IPS-18c (cell line): Measurements from ENCODE around the gene JAM2.
"Not testable (repeated sequence)": the region's sequence is repeated elsewhere in the genome, so short reads cannot be mapped to it uniquely, and the experiment has no call there.

Experiments
- H3K4me3 ChIP-seq: 2 replicates; pipeline ENCODE4 v1.7.0; 2013; ENCODE audit warnings: low read depth, mild to moderate bottlenecking, low read length, moderate library complexity; ENCODE audit not compliant: insufficient read depth
- H3K9me3 ChIP-seq: one replicate; pipeline ENCODE4 v1.6.1; 2013; ENCODE audit warnings: mild to moderate bottlenecking, low read length, moderate library complexity; ENCODE audit not compliant: control insufficient read depth, insufficient read depth

JAM2 gene

GRCh38 chr21:25638660-25639550 lies at the start of gene JAM2:
TSS of gene JAM2 (plus strand) at chr21:25639258. CDS start at chr21:25639822, 564 bp downstream.
- Histone ChIP-seq H3K9me3 (no peaks in the 10 kb centered on the region), H3K4me3 (peak within 1 kb of the TSS; percentile 68)

- H3K4me3 ChIP-seq = no peak overlapping the region
- H3K9me3 ChIP-seq = no peaks in the 10 kb centered on the region
Measured at GRCh38 chr21:25589887-25590286, 49.2 kb upstream of the JAM2 start.

- Histone ChIP-seq H3K4me3 (peak within 1 kb of the TSS; percentile 88), H3K9me3 (no peaks in the 10 kb centered on the region)
Measured at GRCh38 chr21:25607151-25608043, 31.7 kb upstream of the JAM2 start, which contains the start of gene MRPL39. TSS of gene MRPL39 (minus strand) at chr21:25607481. CDS start at chr21:25607475, 6 bp downstream.

GRCh38 chr21:25608044-25608737 lies 30.9 kb upstream of the JAM2 start:
- no peaks in the 10 kb centered on the region for H3K9me3 ChIP-seq
- H3K4me3 ChIP-seq = peak overlapping the region; percentile 22; the same call in 1 of the 2 replicates

- Histone ChIP-seq H3K9me3 (no peaks in the 10 kb centered on the region), H3K4me3 (no peak overlapping the region)
Measured at GRCh38 chr21:25614441-25614840, 24.6 kb upstream of the JAM2 start.

GRCh38 chr21:25615880-25616279 lies 23.2 kb upstream of the JAM2 start:
- Histone ChIP-seq H3K4me3 (no peak overlapping the region), H3K9me3 (no peaks in the 10 kb centered on the region)

- H3K9me3 ChIP-seq = no peaks in the 10 kb centered on the region
- H3K4me3 ChIP-seq = no peak overlapping the region
Measured at GRCh38 chr21:25619198-25619597, 19.9 kb upstream of the JAM2 start.

- Histone ChIP-seq H3K4me3 (no peak overlapping the region), H3K9me3 (no peaks in the 10 kb centered on the region)
Measured at GRCh38 chr21:25624511-25624910, 14.5 kb upstream of the JAM2 start.

GRCh38 chr21:25625036-25625435 lies 14.0 kb upstream of the JAM2 start:
- no peaks in the 10 kb centered on the region for H3K9me3 ChIP-seq
- no peak overlapping the region for H3K4me3 ChIP-seq

GRCh38 chr21:25625776-25626555 lies 13.1 kb upstream of the JAM2 start:
- not testable (repeated sequence) for H3K9me3 ChIP-seq, H3K4me3 ChIP-seq

GRCh38 chr21:25626757-25627156 lies 12.3 kb upstream of the JAM2 start:
- H3K4me3 ChIP-seq = no peak overlapping the region
- no peaks in the 10 kb centered on the region for H3K9me3 ChIP-seq

- H3K4me3 ChIP-seq = no peak overlapping the region
- no peaks in the 10 kb centered on the region for H3K9me3 ChIP-seq
Measured at GRCh38 chr21:25632296-25632695, 6.8 kb upstream of the JAM2 start.

- Histone ChIP-seq H3K9me3 (no peaks in the 10 kb centered on the region), H3K4me3 (no peak overlapping the region)
Measured at GRCh38 chr21:25635310-25635709, 3.7 kb upstream of the JAM2 start.

GRCh38 chr21:25636727-25637126 lies 2.3 kb upstream of the JAM2 start:
- H3K4me3 ChIP-seq = no peak overlapping the region
- H3K9me3 ChIP-seq = no peaks in the 10 kb centered on the region

GRCh38 chr21:25637851-25638659 lies 1.0 kb upstream of the JAM2 start:
- H3K4me3 ChIP-seq = no peak overlapping the region
- no peaks in the 10 kb centered on the region for H3K9me3 ChIP-seq
